Heart left ventricle (tissue), 13 donors: ENCODE measurements around the gene EPX.

ENCODE experiments used
- CTCF ChIP-seq, 12 donors: fragments of 200-600 bp; sonication (generic) in 4 of 12; IDR thresholded peaks; one replicate each; pipeline versions ENCODE4 v1.5.0 to v1.8.0; 2018 to 2022; ENCODE audit warnings: antibody characterized with exemption in 12 of 12, mild to moderate bottlenecking in 5 of 12
- POLR2A ChIP-seq, 2 donors: fragments of 450-650 bp; IDR thresholded peaks; one replicate each; pipeline ENCODE4 v1.6.1; 2017; ENCODE audit warnings: antibody characterized with exemption in 2 of 2, mild to moderate bottlenecking in 2 of 2, moderate library complexity in 2 of 2
- donor health status: ischemic (EF 13 %, LVEDD 7.1; RV severe dilation, severe dysfunction).
- donor health status: DM: no; HTN: yes; CAD: no.
- donor health status: DM: no; HTN: no; CAD: no.
- donor health status: ischemic (EF 25% LVEDD 6.9; RV normal size, moderate dysfunction).
- donor health status: ischemic (EF 25% LVEDD 5.7; RV mildly dilated, moderate dysfunction).
- donor health status: ischemic (EF 35%, LVEDD 5.7; RV mildly dilated, moderate dysfunction).
- donor health status: nonischemic (EF 11% LVEDD 7.7; RV severe dilation, severe dysfunction).
- donor health status: DM: yes; HTN: yes; CAD: no.
- donor health status: PGD.
- donor health status: ischemic (EF 29% LVEDD 5.4; RV normal size, mild dysfunction).
- donor health status: nonischemic (EF 23%, LVEDD 6.1; RV moderate dilation, normal function).

- TF ChIP-seq POLR2A (IDR thresholded peaks at IDR 0.05) = no peak
- no peak for TF ChIP-seq CTCF (IDR thresholded peaks at IDR 0.05)
Measured at GRCh38 chr17:58183514-58183913, 9.0 kb upstream of the EPX start.
